ENCODE results near the gene TTC3.
A peak's percentile ranks its signal among the peaks of the same experiment; 100 is the strongest.
"Not testable (repeated sequence)": the region's sequence is repeated elsewhere in the genome, so short reads cannot be mapped to it uniquely, and the experiment has no call there.

The TTC3 gene

DNA sequence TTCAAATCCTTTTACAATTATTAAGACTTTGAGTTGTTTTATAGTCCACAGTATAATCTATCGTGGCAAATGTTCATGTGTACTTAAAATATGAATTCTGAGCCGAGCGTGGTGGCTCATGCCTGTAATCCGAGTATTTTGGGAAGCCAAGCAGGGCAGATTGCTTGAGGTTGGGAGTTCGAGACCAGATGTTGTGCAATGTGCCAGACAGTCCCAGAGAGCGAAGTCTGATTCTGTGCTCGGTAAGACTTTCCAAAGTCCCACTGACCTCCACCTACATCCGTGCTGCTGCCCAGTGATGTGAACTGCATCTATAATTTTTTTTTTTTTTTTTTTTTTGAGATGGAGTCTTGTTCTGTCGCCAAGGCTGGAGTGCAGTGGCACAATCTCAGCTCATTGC, 141.9 kb downstream of the TTC3 start:
- no peak for DNase-seq (ENCODE audit: extremely low read depth, low read depth)
- TF ChIP-seq, protein P1, sequence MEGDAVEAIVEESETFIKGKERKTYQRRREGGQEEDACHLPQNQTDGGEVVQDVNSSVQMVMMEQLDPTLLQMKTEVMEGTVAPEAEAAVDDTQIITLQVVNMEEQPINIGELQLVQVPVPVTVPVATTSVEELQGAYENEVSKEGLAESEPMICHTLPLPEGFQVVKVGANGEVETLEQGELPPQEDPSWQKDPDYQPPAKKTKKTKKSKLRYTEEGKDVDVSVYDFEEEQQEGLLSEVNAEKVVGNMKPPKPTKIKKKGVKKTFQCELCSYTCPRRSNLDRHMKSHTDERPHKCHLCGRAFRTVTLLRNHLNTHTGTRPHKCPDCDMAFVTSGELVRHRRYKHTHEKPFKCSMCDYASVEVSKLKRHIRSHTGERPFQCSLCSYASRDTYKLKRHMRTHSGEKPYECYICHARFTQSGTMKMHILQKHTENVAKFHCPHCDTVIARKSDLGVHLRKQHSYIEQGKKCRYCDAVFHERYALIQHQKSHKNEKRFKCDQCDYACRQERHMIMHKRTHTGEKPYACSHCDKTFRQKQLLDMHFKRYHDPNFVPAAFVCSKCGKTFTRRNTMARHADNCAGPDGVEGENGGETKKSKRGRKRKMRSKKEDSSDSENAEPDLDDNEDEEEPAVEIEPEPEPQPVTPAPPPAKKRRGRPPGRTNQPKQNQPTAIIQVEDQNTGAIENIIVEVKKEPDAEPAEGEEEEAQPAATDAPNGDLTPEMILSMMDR (IDR thresholded peaks at IDR 0.05; ENCODE audit: low read depth, low read length) = no peak

- DNase-seq (ENCODE audit: extremely low read depth, low read depth) = no peak
- TF ChIP-seq, protein P1 (IDR thresholded peaks at IDR 0.05; ENCODE audit: low read depth, low read length) = no peak
Measured at GRCh38 chr21:37219761-37220432, 146.8 kb downstream of the TTC3 start.

DNA sequence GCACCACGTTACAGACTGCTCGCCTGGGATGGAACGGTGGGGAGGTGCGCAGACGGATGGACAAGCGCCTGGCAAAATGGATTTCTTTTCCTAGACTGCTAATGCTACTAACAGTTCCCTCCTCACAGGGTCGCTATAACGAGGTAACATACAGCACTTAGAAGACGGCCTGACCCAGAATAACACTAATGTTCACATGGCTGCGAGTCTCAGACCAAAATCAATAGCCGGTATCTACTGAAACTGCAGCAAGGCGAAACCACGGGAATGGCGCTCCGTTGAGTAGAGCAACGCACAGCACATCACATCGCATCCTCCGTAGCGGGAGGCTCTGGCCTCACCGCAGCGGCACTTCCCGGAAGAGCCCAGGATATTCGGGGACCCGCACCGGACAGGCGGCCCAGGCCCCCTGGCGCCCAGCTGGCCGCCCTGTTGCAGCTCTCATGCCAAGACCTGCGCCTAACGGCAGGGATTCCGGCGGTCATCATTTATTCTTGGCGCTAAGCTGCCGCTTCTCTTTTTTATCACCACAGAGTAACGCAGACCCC, 147.5 kb downstream of the TTC3 start:
- DNase-seq (ENCODE audit: extremely low read depth, low read depth) = no peak
- TF ChIP-seq, protein P1 (IDR thresholded peaks at IDR 0.05; ENCODE audit: low read depth, low read length) = peak; percentile 19

DNA sequence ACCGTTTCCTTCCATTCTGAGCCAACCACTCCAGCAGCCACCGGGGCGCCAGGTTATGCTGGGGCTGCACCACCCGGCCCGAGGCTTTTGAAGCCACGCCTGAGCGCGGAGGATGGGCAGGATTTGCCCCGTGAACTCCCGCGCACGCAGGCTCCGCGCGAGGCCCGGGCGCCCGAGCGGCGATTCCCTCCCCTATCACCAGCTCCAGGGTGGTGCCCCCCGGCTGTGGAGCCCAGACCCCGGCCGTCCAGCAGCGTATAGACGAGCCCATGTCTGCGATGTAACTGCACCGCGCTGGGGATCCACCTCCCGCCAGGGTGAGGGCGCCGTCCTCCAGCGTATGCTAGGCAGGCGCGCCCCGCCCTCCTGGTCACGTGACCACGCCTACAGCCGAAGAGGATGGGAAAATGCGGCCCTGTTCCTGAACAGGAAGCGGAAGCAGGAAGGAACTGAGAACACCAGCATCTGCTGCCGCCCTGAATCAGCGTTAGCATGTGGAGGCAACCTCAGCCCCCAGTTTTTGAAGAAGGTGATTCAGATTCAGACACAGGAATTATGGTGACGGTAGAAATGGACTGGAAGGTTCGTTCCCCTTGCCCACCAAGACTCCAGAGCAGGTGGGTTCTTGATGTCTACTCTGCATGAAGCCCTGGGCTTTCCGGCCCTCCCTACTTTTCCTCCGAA, 148.1 kb downstream of the TTC3 start:
- peak; percentile 70 for DNase-seq (ENCODE audit: extremely low read depth, low read depth)
- TF ChIP-seq, protein P1 (IDR thresholded peaks at IDR 0.05; ENCODE audit: low read depth, low read length) = peak; percentile 33

GRCh38 chr21:37222248-37222647, 149.2 kb downstream of the TTC3 start:
- DNase-seq (ENCODE audit: extremely low read depth, low read depth) = not testable (repeated sequence)

GRCh38 chr21:37223804-37224345, 150.8 kb downstream of the TTC3 start:
- DNase-seq (ENCODE audit: extremely low read depth, low read depth) = no peak
- TF ChIP-seq, protein P1 (IDR thresholded peaks at IDR 0.05; ENCODE audit: low read depth, low read length) = no peak

GRCh38 chr21:37224861-37225839, 152.1 kb downstream of the TTC3 start:
- DNase-seq (ENCODE audit: extremely low read depth, low read depth) = no peak
- TF ChIP-seq, protein P1 (IDR thresholded peaks at IDR 0.05; ENCODE audit: low read depth, low read length) = no peak

All from AG09319 (cell line).